HFFc6 (cell line): ENCODE results near the gene CD1C. TPM values are rescaled to one million over a fixed set of nuclear protein-coding genes. Genes with fewer than 3 reads are reported as not detected.

Source experiments
- DNase-seq: peaks from one replicate; pipeline ENCODE4 v3.0.0-alpha.2; 2018
- H3K27ac Mint-ChIP-seq: 2 replicates; pipeline ENCODE4 v1.8.0; 2020; ENCODE audit warnings: mild to moderate bottlenecking, mixed read lengths
- H3K27me3 Mint-ChIP-seq: 2 replicates; pipeline ENCODE4 v1.8.0; 2021; ENCODE audit warnings: mild to moderate bottlenecking, moderate library complexity, mixed read lengths; ENCODE audit not compliant: insufficient read depth
- H3K36me3 Mint-ChIP-seq: 2 replicates; pipeline ENCODE4 v1.8.0; 2021; ENCODE audit warnings: low read depth, mixed read lengths
- H3K4me1 Mint-ChIP-seq: 2 replicates; pipeline ENCODE4 v1.8.0; 2020; ENCODE audit warnings: low read depth, mixed read lengths
- H3K4me3 Mint-ChIP-seq: 2 replicates; pipeline ENCODE4 v1.8.0; 2020; ENCODE audit warnings: mild to moderate bottlenecking, moderate library complexity, mixed read lengths
- H3K9me3 Mint-ChIP-seq: 2 replicates; pipeline ENCODE4 v1.8.0; 2020; ENCODE audit warnings: mild to moderate bottlenecking, mixed read lengths
- total RNA-seq, 6 experiments: library from RNA; stranded (reverse); fragmentation: NEBNext Ultra II Directional; extraction: Animal tissue kit (Norgen Biotek cat#: 25700); gene quantifications; 2 replicates in 1 of 6; 3 replicates in 5 of 6; pipeline ENCODE4 v1.2.3, GENCODE V29; 2021
- TF ChIP-seq, protein P1 (sequence below): fragments of 200-600 bp; sonication (generic); IDR thresholded peaks from 2 replicates; pipeline ENCODE4 v1.5.0; 2021; ENCODE audit warnings: antibody characterized with exemption, mild to moderate bottlenecking

CD1C gene
- total RNA-seq, 6 experiments from 2014 or later: not detected

DNA sequence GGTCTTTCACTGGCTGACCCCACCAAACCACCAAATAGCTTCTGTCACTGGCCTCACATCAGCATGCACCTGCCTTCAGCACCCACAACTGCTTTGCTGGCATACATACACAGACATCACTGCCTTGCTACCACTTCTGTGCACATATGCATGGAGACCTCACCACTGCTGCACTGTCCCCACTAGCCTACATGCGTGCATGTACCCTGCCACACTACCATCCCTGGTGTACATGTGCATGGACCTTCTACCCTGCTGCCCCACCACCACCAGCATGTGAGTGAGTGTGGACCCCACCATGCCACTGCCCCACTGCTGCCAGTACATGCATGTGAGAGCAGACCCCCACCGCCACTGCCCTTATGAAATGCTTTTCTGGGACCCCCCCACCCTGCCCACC, 6.1 kb downstream of the CD1C start:
- no peaks in the 10 kb centered on the region for H3K36me3 Mint-ChIP-seq
- H3K27me3 Mint-ChIP-seq: no peaks in the 10 kb centered on the region
- no peak overlapping the region for H3K4me3 Mint-ChIP-seq
- H3K9me3 Mint-ChIP-seq: peaks cover under 1% of the 10 kb centered on the region
- TF ChIP-seq, protein P1, sequence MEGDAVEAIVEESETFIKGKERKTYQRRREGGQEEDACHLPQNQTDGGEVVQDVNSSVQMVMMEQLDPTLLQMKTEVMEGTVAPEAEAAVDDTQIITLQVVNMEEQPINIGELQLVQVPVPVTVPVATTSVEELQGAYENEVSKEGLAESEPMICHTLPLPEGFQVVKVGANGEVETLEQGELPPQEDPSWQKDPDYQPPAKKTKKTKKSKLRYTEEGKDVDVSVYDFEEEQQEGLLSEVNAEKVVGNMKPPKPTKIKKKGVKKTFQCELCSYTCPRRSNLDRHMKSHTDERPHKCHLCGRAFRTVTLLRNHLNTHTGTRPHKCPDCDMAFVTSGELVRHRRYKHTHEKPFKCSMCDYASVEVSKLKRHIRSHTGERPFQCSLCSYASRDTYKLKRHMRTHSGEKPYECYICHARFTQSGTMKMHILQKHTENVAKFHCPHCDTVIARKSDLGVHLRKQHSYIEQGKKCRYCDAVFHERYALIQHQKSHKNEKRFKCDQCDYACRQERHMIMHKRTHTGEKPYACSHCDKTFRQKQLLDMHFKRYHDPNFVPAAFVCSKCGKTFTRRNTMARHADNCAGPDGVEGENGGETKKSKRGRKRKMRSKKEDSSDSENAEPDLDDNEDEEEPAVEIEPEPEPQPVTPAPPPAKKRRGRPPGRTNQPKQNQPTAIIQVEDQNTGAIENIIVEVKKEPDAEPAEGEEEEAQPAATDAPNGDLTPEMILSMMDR: no peak
- H3K27ac Mint-ChIP-seq: no peak overlapping the region
- H3K4me1 Mint-ChIP-seq: no peaks in the 10 kb centered on the region
- no peak for DNase-seq

DNA sequence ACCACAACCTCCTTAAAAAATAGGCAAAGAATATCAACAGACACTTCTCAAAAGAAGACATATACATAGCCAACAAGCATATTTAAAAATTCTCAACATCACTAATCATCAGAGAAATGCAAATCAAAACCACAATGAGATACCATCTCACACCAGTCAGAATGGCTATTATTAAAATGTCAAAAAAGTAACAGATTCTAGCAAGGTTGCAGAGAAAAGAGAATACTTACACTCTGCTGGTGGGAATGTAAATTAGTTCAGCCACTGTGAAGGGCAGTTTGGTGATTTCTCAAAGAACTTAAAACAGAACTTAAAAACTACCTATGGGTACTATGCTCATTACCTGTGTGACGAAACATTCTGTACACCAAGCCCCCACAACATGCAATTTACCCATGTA, 20.9 kb downstream of the CD1C start:
- no peak overlapping the region for H3K4me3 Mint-ChIP-seq
- peaks cover 39% of the 10 kb centered on the region for H3K9me3 Mint-ChIP-seq
- no peak for DNase-seq
- H3K27ac Mint-ChIP-seq: no peak overlapping the region
- H3K36me3 Mint-ChIP-seq: no peaks in the 10 kb centered on the region
- H3K27me3 Mint-ChIP-seq: no peaks in the 10 kb centered on the region
- no peaks in the 10 kb centered on the region for H3K4me1 Mint-ChIP-seq
- TF ChIP-seq, protein P1: no peak

DNA sequence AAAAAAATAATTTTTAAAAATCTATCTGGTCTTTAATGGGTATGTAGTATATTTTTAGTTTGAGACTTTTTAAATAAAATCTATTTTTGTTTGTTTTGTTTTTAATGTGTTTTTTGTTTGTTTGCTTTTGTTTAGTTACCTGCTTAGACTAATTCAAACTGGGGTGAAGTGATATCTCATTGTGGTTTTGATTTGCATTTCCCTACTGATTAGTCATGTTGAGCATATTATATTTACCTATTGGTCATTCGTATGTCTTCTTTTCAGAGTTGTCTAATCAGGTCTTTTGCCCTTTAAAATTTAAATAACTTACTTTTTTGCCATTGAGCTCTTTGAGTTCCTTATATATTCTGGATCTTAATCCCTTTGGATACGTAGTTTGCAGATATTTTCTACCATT, 21.3 kb downstream of the CD1C start:
- H3K27me3 Mint-ChIP-seq: no peaks in the 10 kb centered on the region
- H3K4me3 Mint-ChIP-seq: no peak overlapping the region
- H3K27ac Mint-ChIP-seq: no peak overlapping the region

DNA sequence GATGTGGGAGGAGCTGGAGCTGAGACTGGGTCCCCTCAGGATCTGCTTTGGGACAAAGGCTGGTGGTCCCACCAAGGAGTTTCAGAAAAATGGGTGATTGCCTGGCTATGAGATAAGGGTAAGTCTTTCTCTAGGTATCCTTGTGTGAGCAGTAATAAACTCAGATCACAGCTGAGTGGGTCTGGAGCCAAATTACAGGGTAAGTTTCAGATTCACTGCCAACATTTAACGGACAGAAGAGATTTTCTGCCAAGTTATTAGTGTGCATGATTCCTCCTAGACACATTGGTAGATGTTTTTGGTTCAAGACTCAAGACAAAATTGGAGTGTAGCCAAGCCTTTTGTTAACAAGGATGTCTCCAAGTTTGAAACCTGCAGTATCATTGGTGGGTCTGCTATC, 34.1 kb downstream of the CD1C start:
- peaks cover 28% of the 10 kb centered on the region for H3K9me3 Mint-ChIP-seq
- no peaks in the 10 kb centered on the region for H3K4me1 Mint-ChIP-seq
- no peak overlapping the region for H3K27ac Mint-ChIP-seq
- no peak for DNase-seq
- no peaks in the 10 kb centered on the region for H3K36me3 Mint-ChIP-seq
- peaks cover 1% of the 10 kb centered on the region; the same call in 1 of the 2 replicates for H3K27me3 Mint-ChIP-seq
- TF ChIP-seq, protein P1: no peak
- no peak overlapping the region for H3K4me3 Mint-ChIP-seq

More for the DNA sequence above, 21.3 kb downstream of the CD1C start:
- no peak for DNase-seq
- TF ChIP-seq, protein P1: no peak
- Mint-ChIP-seq H3K9me3 (peaks cover 39% of the 10 kb centered on the region), H3K4me1 (no peaks in the 10 kb centered on the region), H3K36me3 (no peaks in the 10 kb centered on the region)

DNA sequence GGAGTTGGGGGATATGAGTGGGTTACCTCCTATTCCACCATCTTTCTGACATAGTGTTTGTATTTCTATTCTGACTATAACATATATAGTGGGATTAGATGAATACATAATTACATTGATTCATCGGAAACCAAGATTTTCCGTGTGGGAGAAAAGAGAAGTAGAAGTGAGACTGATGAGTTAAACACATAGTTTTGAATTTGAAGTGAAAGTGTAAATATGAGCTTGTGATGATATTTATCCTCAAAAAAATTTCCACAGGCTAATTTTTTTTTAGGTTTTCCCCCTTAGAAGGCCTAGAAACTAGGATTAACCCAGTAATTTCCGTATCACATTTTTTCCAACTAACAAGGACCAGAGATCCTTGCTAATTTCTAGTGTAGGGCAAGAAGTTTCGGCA, 34.7 kb downstream of the CD1C start:
- no peak for DNase-seq
- no peak overlapping the region for H3K27ac Mint-ChIP-seq
- TF ChIP-seq, protein P1: no peak
- peaks cover 1% of the 10 kb centered on the region; the same call in 1 of the 2 replicates for H3K27me3 Mint-ChIP-seq
- H3K9me3 Mint-ChIP-seq: peaks cover 28% of the 10 kb centered on the region
- no peaks in the 10 kb centered on the region for H3K4me1 Mint-ChIP-seq
- H3K4me3 Mint-ChIP-seq: no peak overlapping the region
- no peaks in the 10 kb centered on the region for H3K36me3 Mint-ChIP-seq

DNA sequence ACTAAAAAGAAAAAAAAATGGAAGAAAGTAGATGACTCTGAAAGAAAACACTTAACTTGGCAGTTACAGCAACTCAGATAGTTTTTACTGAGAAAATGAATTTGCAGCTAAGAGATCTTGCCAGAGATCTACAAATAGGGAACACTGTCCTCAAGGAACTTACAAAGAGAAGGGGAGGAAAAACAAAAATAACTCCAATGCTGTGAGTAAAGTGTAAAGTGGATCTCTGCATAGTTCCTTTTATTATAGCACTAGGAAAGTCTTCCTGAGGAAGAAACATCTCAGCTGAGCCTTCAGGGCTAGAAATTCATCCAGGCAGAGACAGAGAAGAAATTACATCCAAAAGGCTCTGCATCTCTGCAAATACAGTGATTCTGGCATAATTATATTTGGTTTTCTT, 37.8 kb downstream of the CD1C start:
- no peak overlapping the region for H3K4me3 Mint-ChIP-seq
- peaks cover 14% of the 10 kb centered on the region for H3K9me3 Mint-ChIP-seq
- H3K27ac Mint-ChIP-seq: no peak overlapping the region
- no peak for DNase-seq
- no peaks in the 10 kb centered on the region for H3K36me3 Mint-ChIP-seq
- H3K4me1 Mint-ChIP-seq: no peaks in the 10 kb centered on the region
- H3K27me3 Mint-ChIP-seq: no peaks in the 10 kb centered on the region
- TF ChIP-seq, protein P1: no peak
